OCI-M2 (cell line): ENCODE data around the gene GRID2.

ENCODE experiments used
- DNase-seq: peaks from one replicate; lab custom pipeline; 2025; ENCODE audit not compliant: unreplicated experiment; lab: John Stamatoyannopoulos, UW

Gene GRID2

GRCh38 chr4:92658318-92658717 lies 354.6 kb downstream of the GRID2 start:
- DNase-seq = no peak

- DNase-seq = no peak
Measured at GRCh38 chr4:92677805-92678204, 374.0 kb downstream of the GRID2 start.

- DNase-seq = no peak
Measured at GRCh38 chr4:92678292-92678691, 374.5 kb downstream of the GRID2 start.

- DNase-seq = no peak
Measured at GRCh38 chr4:92679149-92679548, 375.4 kb downstream of the GRID2 start.

GRCh38 chr4:92714640-92715039 lies 410.9 kb downstream of the GRID2 start:
- DNase-seq = no peak

- DNase-seq = no peak
Measured at GRCh38 chr4:92733231-92733630, 429.5 kb downstream of the GRID2 start.

GRCh38 chr4:92735025-92735665 lies 431.4 kb downstream of the GRID2 start:
- DNase-seq = no peak

GRCh38 chr4:92760433-92760832 lies 456.7 kb downstream of the GRID2 start:
- DNase-seq = no peak

GRCh38 chr4:92776080-92776479 lies 472.3 kb downstream of the GRID2 start:
- DNase-seq = no peak

GRCh38 chr4:92789741-92790140 lies 486.0 kb downstream of the GRID2 start:
- no peak for DNase-seq

GRCh38 chr4:92791871-92792440 lies 488.2 kb downstream of the GRID2 start:
- DNase-seq = no peak

GRCh38 chr4:92809381-92809780 lies 505.6 kb downstream of the GRID2 start:
- DNase-seq = no peak

- DNase-seq = no peak
Measured at GRCh38 chr4:92812652-92813051, 508.9 kb downstream of the GRID2 start.

GRCh38 chr4:92814677-92815076 lies 510.9 kb downstream of the GRID2 start:
- DNase-seq = no peak

- no peak for DNase-seq
Measured at GRCh38 chr4:92825256-92825655, 521.5 kb downstream of the GRID2 start.

- no peak for DNase-seq
Measured at GRCh38 chr4:92825791-92826190, 522.0 kb downstream of the GRID2 start.

GRCh38 chr4:92830771-92831170 lies 527.0 kb downstream of the GRID2 start:
- DNase-seq = no peak

GRCh38 chr4:92840880-92841279 lies 537.1 kb downstream of the GRID2 start:
- no peak for DNase-seq

GRCh38 chr4:92843784-92844183 lies 540.0 kb downstream of the GRID2 start:
- no peak for DNase-seq

GRCh38 chr4:92847026-92847425 lies 543.3 kb downstream of the GRID2 start:
- no peak for DNase-seq

GRCh38 chr4:92862509-92862908 lies 558.7 kb downstream of the GRID2 start:
- no peak for DNase-seq

- no peak for DNase-seq
Measured at GRCh38 chr4:92864096-92864495, 560.3 kb downstream of the GRID2 start.

- DNase-seq = no peak
Measured at GRCh38 chr4:92872604-92873003, 568.8 kb downstream of the GRID2 start.
